ENCODE results near the gene ASB6. TPM values are rescaled to one million over a fixed set of nuclear protein-coding genes. Genes with fewer than 3 reads are reported as not detected.

Gene ASB6
- 11.1 and 24.4 TPM in 2 replicates for total RNA-seq (2014; rRNA removed; shearing (Covaris generic); ENCODE audit: low replicate concordance)

GRCh38 chr9:129641750-129642585 is at the start of gene ASB6:
Gene ASB6, minus strand, starts transcription at chr9:129642151. Its CDS starts 152 bp downstream, at chr9:129641999.
- Histone ChIP-seq H3K9me3 (no peaks in the 10 kb centered on the region), H3K4me3 (peak within 1 kb of the TSS; percentile 74), H3K27me3 (no peaks in the 10 kb centered on the region), H3K36me3 (peaks cover 25% of the 10 kb centered on the region)
- DNase-seq: peak; percentile 97

GRCh38 chr9:129688285-129689043 is 46.5 kb upstream of the ASB6 start:
- peaks cover 7% of the 10 kb centered on the region for H3K36me3 ChIP-seq
- no peak for DNase-seq
- no peak overlapping the region for H3K4me3 ChIP-seq
- no peaks in the 10 kb centered on the region for H3K9me3 ChIP-seq
- H3K27me3 ChIP-seq: no peaks in the 10 kb centered on the region

- peaks cover 3% of the 10 kb centered on the region; the same call in 1 of the 2 replicates for H3K36me3 ChIP-seq
- DNase-seq: peak; percentile 46
- no peak overlapping the region for H3K4me3 ChIP-seq
- H3K9me3 ChIP-seq: no peaks in the 10 kb centered on the region
- H3K27me3 ChIP-seq: no peaks in the 10 kb centered on the region
Observed at GRCh38 chr9:129687391-129687790, 45.4 kb upstream of the ASB6 start.

DNA sequence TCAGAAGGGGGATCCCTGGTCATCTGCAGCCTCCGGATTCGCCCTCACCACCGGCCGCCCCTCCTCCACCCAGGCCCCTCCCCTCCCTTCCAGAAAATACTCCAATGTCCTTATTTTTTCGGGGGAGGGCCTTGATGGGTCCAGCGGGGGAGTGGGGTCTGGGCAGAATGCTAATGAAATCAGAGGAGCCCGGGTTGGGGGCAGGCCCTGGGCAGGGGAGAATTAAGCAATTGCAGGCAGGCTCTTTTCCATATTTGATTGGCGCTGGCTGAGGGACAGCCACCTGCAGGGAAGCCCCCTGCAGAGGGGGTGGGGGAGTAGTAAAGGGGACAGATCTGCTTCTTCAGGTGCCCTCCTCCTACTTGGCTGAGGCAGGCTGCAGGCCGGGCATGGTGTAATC is 44.8 kb upstream of the ASB6 start:
- Histone ChIP-seq H3K36me3 (0 out of 2 replicates have a peak, but pooled peaks cover 2% of the 10 kb centered on the region), H3K9me3 (no peaks in the 10 kb centered on the region), H3K27me3 (no peaks in the 10 kb centered on the region), H3K4me3 (no peak overlapping the region)
- no peak for DNase-seq

DNA sequence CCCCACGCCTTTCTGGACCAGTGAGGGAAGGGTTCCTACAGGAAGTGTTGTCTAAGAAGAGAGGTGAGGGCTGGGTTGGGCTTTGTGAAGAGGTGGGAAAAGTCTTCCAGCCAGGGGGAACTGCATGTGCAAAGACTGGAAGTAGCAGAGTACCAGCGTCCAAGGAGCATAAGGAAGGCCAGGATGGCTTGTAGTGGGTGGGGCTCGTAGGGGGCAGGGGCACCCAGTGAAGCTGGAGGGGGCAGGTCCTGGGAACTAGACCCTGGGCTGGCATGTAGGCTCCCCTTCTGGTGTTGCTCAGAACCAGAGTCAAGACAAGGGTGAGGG is 43.9 kb upstream of the ASB6 start:
- Histone ChIP-seq H3K4me3 (no peak overlapping the region), H3K27me3 (no peaks in the 10 kb centered on the region), H3K36me3 (0 out of 2 replicates have a peak, but pooled peaks cover 2% of the 10 kb centered on the region), H3K9me3 (no peaks in the 10 kb centered on the region)
- DNase-seq: no peak

DNA sequence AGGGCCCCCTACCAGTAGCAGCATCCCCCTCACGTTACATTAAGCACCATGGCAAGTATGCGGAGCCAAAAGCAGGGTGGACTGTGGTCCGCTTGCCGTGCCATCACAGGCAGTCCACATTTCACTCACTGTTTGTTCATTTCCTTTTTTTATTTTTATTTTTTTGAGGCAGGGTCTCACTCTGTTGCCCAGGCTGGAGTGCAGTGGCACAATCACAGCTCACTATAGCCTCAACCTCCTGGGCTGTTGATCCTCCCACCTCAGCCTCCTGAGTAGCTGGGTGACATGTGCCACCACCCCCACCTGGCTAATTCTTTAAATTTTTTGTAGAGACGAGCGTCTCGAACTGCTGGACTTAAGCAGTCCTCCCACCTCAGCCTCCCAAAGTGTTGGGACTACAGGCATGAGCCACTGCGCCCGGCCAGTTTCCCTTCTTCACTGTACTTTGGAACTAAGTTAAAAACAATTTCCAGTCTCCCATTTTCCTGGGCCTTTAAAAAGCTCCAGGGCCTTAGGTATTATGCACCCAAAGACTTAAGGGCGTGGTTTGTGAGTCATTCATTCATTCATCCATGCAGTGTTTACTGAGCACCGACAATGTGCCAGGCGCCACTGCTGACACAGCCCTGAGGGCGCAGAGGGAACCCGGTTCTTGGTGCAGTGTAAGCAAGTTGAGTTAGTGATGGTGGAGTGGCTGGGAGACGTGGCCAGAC is 43.4 kb upstream of the ASB6 start:
- no peaks in the 10 kb centered on the region for H3K9me3 ChIP-seq
- peak; percentile 87 for DNase-seq
- H3K36me3 ChIP-seq: 0 out of 2 replicates have a peak, but pooled peaks cover 2% of the 10 kb centered on the region
- no peaks in the 10 kb centered on the region for H3K27me3 ChIP-seq
- H3K4me3 ChIP-seq: no peak overlapping the region

GRCh38 chr9:129682381-129682780 is 40.4 kb upstream of the ASB6 start:
- H3K27me3 ChIP-seq: no peaks in the 10 kb centered on the region
- H3K36me3 ChIP-seq: 0 out of 2 replicates have a peak, but pooled peaks cover 2% of the 10 kb centered on the region
- no peak for DNase-seq
- H3K9me3 ChIP-seq: no peaks in the 10 kb centered on the region
- no peak overlapping the region for H3K4me3 ChIP-seq

GRCh38 chr9:129681924-129682323 is 40.0 kb upstream of the ASB6 start:
- no peak for DNase-seq

GRCh38 chr9:129679537-129679936 is 37.6 kb upstream of the ASB6 start:
- H3K36me3 ChIP-seq: 0 out of 2 replicates have a peak, but pooled peaks cover under 1% of the 10 kb centered on the region
- H3K27me3 ChIP-seq: no peaks in the 10 kb centered on the region
- H3K4me3 ChIP-seq: no peak overlapping the region
- no peaks in the 10 kb centered on the region for H3K9me3 ChIP-seq
- DNase-seq: no peak

More at GRCh38 chr9:129681924-129682323, 40.0 kb upstream of the ASB6 start:
- no peaks in the 10 kb centered on the region for H3K27me3 ChIP-seq
- no peaks in the 10 kb centered on the region for H3K9me3 ChIP-seq
- H3K4me3 ChIP-seq: no peak overlapping the region
- H3K36me3 ChIP-seq: 0 out of 2 replicates have a peak, but pooled peaks cover 2% of the 10 kb centered on the region

DNA sequence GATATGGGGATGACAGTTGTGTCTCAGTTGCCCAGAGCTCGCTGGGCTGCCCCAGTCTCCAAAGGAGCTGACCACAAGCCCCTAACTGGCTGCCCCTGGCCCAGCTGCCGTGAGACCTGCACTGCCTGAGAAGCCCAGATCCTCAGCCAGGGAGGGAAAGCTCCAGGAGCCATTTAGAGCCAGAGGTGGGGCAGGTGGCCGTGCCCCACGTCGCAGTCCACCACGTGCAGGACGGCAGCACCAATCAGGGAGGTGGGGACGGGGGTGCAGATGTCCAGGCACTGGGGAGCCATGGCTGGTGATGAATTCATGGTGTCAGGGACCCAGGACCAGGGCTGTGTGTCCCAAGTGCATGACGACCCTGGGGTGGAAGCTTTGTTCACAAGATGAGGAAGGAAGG is 36.9 kb upstream of the ASB6 start:
- no peaks in the 10 kb centered on the region for H3K27me3 ChIP-seq
- DNase-seq: no peak
- no peaks in the 10 kb centered on the region for H3K36me3 ChIP-seq

GRCh38 chr9:129677456-129677855 is 35.5 kb upstream of the ASB6 start:
- H3K36me3 ChIP-seq: no peaks in the 10 kb centered on the region
- no peaks in the 10 kb centered on the region for H3K9me3 ChIP-seq
- H3K4me3 ChIP-seq: no peak overlapping the region
- H3K27me3 ChIP-seq: no peaks in the 10 kb centered on the region
- no peak for DNase-seq

More for the DNA sequence above, 36.9 kb upstream of the ASB6 start:
- Histone ChIP-seq H3K9me3 (no peaks in the 10 kb centered on the region), H3K4me3 (no peak overlapping the region)

GRCh38 chr9:129676975-129677374 is 35.0 kb upstream of the ASB6 start:
- Histone ChIP-seq H3K36me3 (no peaks in the 10 kb centered on the region), H3K4me3 (no peak overlapping the region), H3K9me3 (no peaks in the 10 kb centered on the region), H3K27me3 (no peaks in the 10 kb centered on the region)
- DNase-seq: no peak

DNA sequence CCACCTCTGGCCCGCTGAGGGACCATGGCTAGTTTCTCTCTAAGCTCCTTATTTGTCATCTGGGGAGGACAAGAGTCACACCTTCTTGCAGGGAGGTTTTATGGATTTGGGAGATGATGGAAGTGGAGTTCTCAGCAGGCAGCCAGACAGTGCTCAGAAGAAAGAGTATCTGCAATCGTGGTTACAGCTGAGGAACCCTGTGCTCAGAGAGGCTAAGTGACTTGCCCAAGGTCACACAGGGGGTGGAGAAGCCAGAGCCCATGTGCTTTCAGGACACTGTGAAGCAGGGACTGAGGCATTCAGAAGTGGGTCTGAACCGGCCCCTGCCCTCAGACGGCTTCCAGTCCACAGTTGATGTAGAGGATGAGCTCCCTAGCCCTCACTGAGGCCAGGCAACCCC is 34.3 kb upstream of the ASB6 start:
- no peaks in the 10 kb centered on the region for H3K9me3 ChIP-seq
- H3K36me3 ChIP-seq: no peaks in the 10 kb centered on the region
- no peak for DNase-seq
- no peaks in the 10 kb centered on the region for H3K27me3 ChIP-seq
- H3K4me3 ChIP-seq: no peak overlapping the region

DNA sequence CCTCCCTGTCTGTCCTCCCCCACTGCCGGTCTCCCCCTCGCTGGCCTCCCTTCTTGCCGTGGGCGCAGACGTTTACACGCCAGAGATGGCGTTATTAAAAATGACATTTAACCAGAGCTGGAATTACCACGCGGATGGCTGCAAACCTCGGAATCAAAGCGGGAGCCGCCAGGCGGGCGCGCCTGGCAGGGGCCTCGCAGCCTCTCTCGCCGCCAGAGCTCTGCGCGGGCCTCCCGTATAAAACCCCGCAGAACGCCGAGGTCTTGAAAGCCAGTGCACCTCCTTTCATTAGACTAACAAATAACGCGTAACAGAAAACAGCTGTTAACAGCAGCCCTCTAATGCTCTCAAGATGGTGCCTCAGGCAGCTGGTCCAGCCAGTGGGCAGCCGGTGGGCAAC is 33.7 kb upstream of the ASB6 start:
- Histone ChIP-seq H3K4me3 (no peak overlapping the region), H3K36me3 (no peaks in the 10 kb centered on the region), H3K27me3 (no peaks in the 10 kb centered on the region), H3K9me3 (no peaks in the 10 kb centered on the region)
- no peak for DNase-seq

- no peaks in the 10 kb centered on the region for H3K27me3 ChIP-seq
- no peak overlapping the region for H3K4me3 ChIP-seq
- H3K36me3 ChIP-seq: no peaks in the 10 kb centered on the region
- no peak for DNase-seq
- H3K9me3 ChIP-seq: no peaks in the 10 kb centered on the region
Observed at GRCh38 chr9:129674229-129674628, 32.3 kb upstream of the ASB6 start.

GRCh38 chr9:129673602-129674001 is 31.7 kb upstream of the ASB6 start:
- DNase-seq: no peak
- Histone ChIP-seq H3K27me3 (no peaks in the 10 kb centered on the region), H3K36me3 (no peaks in the 10 kb centered on the region), H3K4me3 (no peak overlapping the region), H3K9me3 (no peaks in the 10 kb centered on the region)

- H3K9me3 ChIP-seq: no peaks in the 10 kb centered on the region
- no peak overlapping the region for H3K4me3 ChIP-seq
- H3K36me3 ChIP-seq: no peaks in the 10 kb centered on the region; the same call in 1 of the 2 replicates
- no peaks in the 10 kb centered on the region for H3K27me3 ChIP-seq
- no peak for DNase-seq
Observed at GRCh38 chr9:129672702-129673101, 30.8 kb upstream of the ASB6 start.
